AG09319 (cell line): ENCODE data around the gene HOXA1.

Experiments used
- DNase-seq: peaks from one replicate; pipeline ENCODE4 v3.0.0-alpha.2; 2010; ENCODE audit warnings: low read depth; ENCODE audit errors: extremely low read depth
- CTCF ChIP-seq: IDR thresholded peaks from 2 replicates; pipeline ENCODE4 v1.5.1; 2011; ENCODE audit warnings: low read depth, mild to moderate bottlenecking, inconsistent platforms, low read length, moderate library complexity

HOXA1 gene

GRCh38 chr7:27105301-27106031 lies 9.7 kb upstream of the HOXA1 start:
- DNase-seq: no peak

GRCh38 chr7:27104341-27105058 lies 8.7 kb upstream of the HOXA1 start:
- no peak for DNase-seq

More at GRCh38 chr7:27105301-27106031, 9.7 kb upstream of the HOXA1 start:
- TF ChIP-seq CTCF: no peak

DNA sequence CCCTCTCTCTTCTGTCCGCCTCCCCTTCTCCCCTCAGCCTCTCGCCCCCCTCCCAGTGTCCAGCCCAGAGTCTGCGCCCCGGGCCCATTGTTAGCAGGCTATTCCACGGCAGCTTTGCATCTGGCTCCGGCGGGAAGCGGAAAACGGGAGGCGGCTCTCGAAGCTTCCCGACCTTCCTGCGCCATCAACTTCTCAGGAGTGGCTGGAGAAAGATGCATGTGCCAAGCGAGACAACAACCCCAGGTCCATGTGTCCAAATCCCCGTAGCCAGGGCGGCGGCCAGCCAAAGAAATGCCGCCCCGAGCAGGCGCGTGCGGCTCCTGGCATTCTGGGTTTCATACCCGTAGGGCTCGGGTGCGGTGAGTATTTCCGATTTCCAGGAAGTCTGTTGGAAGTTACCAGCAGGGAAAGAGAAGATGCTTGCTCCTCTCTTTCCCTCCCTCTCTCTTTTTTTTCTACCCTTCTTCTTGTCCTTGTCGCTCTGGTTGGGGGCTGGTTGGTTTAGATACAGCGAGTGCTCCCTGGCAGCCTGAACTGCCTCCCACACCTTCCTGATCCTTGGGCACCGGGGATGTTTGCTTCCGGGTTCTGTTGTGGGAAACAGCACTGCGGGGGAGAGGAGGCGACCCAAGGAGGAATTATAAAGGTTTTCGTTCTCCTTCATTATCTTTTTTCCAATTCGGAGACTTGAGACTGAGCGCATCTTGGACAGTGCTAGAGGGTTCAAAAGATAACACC lies 7.9 kb upstream of the HOXA1 start:
- no peak for DNase-seq
- TF ChIP-seq CTCF: no peak

More at GRCh38 chr7:27104341-27105058, 8.7 kb upstream of the HOXA1 start:
- no peak for TF ChIP-seq CTCF

GRCh38 chr7:27102581-27103442 lies 7.0 kb upstream of the HOXA1 start, which contains the start of gene HOXA2:
Gene HOXA2, minus strand, starts transcription at chr7:27102683. Its CDS starts 183 bp downstream, at chr7:27102500.
- TF ChIP-seq CTCF: no peak
- no peak for DNase-seq

GRCh38 chr7:27101957-27102580 lies 6.3 kb upstream of the HOXA1 start:
- TF ChIP-seq CTCF: no peak
- no peak for DNase-seq

GRCh38 chr7:27101171-27101956 lies 5.6 kb upstream of the HOXA1 start:
- DNase-seq: no peak
- TF ChIP-seq CTCF: no peak
